Cortex of kidney (tissue), 1 donor: ENCODE results near the gene SLC25A31.

Experiments used
- DNase-seq: peaks from one replicate; lab custom pipeline; 2025; lab: John Stamatoyannopoulos, UW

The SLC25A31 gene

DNA sequence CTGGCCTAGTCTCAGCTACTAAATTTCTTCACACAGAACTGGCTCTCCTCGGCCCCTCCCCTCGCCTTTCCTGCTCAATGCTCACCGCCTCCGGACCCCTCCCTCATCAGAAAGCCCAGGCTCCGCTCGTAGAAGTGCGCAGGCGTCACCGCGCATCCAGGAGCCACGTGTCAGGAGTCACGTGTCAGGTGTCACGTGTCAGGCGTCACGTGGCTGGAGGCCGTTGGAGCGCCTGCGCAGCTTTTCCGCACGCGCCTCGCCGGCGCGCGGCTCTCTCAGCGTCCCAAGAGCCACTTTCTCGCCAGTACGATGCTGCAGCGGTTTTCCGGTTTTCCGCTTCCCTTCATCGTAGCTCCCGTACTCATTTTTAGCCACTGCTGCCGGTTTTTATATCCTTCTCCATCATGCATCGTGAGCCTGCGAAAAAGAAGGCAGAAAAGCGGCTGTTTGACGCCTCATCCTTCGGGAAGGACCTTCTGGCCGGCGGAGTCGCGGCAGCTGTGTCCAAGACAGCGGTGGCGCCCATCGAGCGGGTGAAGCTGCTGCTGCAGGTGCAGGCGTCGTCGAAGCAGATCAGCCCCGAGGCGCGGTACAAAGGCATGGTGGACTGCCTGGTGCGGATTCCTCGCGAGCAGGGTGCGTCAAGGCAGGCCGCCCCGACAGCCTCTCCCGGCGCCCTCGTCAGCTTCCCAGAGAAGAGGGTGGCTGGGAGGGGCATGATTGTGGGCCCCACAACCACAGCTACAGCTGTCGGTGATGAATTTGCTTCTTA lies at the start of gene SLC25A31:
SLC25A31 (plus strand) TSS at position 259 of the 772 bp plus-strand sequence; CDS start at position 405, 146 bp downstream.
- no peak for DNase-seq

DNA sequence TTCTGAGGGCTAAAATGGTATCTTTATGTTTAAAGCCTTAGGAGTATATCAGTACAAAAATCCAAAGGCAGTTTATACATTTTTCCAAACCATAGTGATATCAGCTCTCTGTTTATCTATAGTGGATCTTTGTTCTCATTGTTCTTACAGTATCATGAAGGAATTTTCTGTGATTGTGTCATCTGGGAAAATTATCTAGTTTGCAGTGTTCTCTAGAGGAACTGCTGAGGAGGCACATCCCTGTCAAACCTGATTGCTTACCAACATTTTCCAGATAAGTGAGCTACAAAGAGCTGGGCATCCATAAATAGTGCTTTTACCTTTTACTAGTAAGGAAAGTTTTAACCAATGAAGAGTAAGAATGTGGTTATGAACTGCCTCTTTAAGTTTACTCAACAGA lies 44.9 kb upstream of the SLC25A31 start:
- DNase-seq: no peak

DNA sequence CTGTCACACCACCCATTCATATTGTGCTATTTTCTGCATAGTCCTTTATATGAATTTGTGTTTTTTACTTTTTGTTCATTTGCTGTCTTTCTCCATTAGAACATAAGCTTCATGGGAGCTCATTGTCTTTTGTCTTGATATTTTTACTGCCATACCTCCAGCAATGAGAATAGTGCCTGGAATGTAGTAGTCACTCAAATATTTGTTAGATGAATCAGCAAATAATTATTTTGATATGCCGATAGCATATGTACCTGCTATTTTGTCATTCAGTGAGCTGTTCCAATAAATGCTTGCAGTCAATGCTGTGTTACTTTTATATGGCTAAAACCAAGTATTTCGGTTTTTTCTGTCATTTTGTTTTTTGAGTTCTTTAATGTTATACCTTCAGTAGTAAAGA lies 43.5 kb upstream of the SLC25A31 start:
- DNase-seq: no peak

DNA sequence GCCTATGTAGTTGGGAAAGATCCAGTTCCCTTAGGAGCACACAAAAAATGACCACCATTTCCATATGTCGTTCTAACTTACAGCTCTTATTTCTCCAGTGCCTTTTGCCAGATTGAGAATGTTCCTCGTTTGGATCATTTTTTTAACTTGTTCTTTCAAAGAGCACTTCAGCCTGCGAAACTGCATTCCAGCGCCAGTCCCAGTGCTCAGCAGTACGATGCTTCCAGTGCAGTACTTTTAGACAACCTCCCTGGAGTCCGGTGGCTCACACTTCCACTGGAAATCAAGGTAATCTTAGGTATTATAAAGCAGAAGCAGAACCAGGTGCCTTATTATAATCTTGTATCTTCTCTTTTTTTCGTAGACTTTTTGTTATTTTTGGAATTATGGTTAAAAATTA lies 42.6 kb upstream of the SLC25A31 start:
- no peak for DNase-seq

DNA sequence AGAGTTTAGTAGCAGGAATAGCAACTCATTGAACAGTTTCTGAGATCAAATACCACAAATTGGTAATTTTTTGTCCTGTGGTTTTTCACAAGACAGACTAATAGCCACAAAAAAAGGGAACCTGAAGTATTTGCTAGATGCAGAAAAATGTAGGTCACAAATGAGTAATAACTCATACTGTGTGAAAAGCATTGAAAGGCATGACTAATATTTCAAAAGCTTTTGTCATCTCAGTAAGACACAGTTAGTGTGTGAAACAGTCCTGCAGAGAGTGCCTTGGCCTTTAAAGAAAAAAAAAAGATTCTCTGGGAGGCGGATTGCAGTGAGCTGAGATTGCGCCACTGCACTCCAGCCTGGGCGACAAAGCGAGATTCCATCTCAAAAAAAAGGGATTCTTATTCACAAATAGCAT lies 31.4 kb upstream of the SLC25A31 start:
- DNase-seq: no peak

DNA sequence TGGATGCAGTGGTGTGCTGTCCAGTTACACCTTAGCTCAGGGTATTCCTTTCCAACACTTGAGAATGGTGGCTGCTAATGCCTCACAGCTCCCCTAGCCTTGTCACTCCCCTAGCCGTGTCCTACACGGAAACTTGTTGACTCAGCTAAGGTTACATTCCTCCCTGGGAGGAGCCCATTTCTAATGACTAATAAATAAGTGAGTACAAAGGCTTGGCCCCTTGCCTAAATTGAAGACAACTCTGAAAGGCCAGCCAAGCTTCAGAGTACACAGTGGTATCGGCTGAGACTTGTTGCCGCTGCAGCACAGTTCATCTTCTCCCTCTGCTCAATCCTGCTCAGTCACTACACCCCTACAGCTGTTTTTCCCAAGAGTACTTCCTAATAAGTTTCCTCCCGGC lies 21.2 kb upstream of the SLC25A31 start:
- no peak for DNase-seq

DNA sequence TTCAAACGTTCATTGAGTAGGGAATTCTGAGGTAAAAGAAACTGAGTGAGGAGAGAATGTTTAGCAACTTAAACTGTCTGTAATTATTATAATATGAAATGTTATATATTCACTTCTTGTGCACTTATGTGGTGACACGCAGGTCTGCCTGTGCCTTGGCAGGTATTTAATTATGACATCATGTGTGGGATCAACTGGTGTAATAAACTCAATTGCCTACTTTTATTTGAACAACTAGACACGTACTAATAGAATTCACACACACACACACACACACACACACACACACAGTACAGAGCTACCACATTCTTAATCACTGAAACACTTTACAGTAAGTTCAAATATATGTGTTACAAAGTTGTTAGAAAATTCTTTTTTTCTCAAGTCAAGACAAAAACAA lies 20.7 kb upstream of the SLC25A31 start:
- no peak for DNase-seq

DNA sequence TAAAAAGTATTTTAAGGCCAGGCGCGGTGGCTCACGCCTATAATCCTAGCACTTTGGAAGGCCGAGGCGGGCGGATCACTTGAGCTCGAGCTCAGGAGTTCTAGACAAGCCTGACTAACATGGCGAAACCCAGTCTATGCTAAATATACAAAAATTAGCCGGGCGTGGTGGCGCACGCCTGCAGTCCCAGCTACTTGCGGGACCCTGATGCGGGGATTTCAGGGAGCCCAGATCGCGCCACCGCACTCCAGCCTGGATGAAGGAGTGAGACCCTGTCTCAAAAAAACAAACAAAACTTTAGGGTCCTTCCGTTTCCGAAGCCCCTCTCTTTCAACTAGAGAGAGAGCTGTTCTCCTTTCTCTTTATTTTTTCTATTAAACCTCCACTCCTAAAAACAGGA lies 1.2 kb downstream of the SLC25A31 start:
- DNase-seq: no peak

DNA sequence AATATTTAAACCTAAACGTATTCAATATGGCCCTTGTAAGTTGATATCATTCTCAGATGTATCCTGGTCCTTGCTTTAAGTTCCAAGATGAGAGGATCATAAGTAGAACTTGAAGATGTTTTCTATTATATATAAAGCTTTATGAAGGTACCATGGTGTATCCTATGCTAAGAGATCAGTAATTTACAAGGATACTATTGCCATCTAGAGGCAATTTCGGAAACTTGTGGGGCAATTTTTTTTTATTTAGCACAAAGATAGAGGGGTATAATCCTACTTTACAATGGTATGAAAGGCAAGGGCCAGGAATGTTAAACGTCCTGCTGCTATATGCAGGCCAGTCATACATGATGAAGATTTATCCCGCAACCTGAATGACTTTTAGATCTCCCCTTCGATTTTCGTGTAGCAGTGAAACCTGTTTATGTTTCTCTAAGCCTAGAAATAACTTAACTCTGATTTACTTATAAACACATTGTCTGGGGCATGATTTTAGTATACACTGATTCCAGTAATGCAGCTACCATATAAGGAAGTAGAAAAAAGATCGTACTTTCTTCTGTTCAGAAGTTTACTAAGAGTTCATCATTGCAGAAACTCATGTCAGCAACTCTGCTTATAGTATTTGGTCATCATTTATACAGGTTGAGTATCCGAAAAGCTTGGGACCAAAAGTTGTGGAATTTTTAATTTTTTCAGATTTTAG lies 2.6 kb downstream of the SLC25A31 start:
- DNase-seq: no peak

DNA sequence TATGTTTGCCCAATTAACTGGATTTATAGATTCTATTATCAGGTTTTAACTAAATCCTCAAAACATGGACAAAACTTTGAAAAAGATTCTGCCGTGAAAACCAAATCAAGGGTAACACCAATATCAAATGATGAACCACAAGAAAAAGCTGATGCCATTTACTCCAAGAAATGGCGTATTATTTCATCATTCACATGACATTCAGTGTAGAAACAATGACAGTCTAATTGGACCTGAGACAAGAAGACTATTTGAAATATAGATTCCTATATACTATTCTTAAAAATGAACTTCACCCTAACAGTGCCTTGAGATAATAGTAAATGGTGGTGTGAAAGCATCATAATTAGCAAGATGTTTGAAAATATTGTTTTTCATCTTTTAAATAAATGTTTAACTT lies 4.8 kb downstream of the SLC25A31 start:
- no peak for DNase-seq

DNA sequence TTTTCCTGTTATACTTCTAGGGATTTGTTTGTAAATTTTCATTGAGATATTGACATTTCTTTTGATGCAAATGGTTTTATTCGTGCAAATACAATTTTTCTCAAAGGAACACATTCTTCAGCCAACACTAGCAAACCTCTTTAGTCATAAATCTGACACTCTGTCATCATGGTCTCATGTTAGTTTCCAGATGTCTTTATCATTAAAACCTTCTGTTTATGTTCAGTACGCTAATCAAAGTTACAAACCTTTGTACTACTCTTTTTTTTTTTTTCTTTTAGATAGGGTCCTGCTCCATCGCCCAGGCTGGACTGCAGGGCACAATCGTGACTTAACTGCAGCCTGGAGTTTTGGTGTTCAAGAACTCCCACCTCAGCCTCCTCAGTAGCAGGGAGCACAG lies 7.1 kb downstream of the SLC25A31 start:
- DNase-seq: no peak

DNA sequence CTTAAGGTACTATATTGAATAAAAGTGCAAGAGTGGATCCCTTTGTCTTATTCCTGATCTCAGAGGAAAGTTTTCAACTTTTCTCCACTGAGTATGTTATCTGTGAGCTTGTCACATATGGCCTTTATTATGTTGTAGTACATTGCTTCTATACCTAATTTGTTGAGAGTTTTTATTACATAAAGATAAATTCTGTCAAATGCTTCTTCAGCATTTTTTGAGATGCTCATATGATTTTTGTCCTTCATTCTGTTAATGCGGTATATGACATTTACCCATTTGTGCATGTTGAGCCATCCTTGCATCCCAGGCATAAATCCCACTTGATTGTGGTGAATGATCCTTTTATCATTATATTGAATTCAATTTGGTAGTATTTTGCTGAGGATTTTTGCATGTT lies 11.0 kb downstream of the SLC25A31 start:
- DNase-seq: no peak

DNA sequence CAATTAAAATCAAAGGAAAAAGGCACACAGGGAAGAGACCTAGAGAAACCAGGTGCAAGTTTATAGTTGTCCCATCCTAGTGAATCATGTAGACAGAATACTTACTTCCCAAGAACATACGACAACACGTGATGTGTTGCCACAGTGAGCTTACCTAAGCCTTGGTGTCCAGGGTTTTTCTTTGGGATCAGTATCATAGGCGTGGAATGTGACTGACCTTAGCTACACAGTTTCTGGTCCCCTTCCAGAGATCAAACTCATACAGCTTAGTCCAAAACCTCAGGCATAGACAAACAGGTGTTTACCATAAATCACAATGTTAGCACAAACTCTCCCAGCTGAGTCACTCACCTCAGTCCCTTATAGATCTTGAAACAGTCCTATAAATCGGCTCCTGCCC lies 17.7 kb downstream of the SLC25A31 start:
- no peak for DNase-seq

DNA sequence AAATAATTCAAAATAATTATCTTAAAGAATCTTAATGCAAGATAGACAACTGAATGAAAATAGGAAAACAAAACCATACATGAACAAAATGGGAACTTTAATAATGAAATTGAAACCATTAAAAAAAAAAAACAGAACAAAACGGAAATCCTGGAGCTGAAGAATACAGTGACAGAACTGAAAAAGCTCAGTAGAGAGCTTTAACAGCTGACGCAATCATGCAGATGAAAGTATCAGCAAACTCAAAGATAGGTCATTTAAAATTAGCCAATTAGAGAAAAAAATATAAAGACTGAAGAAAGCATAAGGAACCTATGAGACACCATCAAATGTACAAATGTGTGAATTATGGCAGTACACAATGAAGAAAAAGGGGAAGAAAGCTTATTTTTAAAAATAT lies 18.8 kb downstream of the SLC25A31 start:
- no peak for DNase-seq

DNA sequence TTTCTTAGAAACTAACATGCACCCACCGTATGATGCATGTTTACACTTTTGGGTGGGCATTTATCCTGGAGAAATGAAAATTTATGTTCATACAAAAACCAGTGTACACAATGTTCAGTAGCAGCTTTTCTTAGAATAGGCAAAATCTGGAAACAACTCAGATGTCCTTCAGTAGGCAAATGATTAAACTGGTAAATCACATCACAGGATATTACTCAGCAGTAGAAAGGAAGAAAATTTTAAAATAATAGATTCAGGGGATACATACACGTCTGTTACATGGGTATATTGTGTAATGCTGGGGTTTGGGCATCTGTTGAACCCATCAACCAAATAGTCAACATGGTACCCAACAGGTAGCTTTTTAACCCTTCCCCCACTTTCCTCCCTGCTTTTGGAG lies 26.7 kb downstream of the SLC25A31 start:
- no peak for DNase-seq

DNA sequence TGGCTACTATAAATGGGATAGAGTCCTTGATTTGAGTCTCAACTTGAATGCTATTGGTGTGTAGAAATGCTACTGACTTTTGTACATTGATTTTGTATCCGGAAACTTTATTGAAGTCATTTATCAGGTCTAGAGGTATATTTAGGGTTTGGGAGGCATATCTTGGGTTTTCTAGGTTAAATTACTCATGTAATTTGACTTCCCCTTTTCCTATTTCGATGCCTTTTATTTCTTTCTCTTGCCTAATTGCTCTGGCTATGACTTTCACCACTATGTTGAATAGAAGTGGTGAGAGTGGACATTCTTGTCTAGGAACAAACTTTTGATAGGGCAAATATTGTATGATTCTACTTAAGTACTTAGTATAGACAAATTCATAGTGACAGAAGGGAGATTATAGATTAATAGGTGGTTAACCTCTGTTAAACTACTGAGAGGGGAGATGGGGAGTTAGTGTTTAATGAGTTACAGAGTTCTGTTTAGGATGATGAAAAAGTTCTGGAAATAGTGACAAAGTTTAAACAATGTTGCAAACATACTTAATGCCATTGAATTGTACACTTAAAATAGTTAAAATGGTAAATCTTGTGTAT lies 29.1 kb downstream of the SLC25A31 start:
- DNase-seq: no peak

DNA sequence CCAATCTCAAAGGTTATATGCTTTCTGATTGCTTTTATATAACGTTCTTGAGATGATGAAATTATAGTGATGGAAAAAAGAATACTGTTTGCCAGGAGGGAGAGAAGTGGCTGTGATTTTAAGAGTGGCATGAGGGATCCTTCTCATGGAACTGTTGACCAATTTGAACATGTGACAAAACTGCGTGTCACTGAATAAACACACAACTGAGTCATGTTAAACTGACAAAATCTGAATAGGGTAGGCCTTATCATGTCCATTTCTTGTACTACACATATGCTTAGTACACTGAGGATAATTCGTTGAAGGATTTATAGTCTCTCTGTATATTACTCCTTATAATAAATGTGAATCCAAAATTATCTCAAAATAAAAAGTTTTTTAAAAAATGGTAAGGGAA lies 29.7 kb downstream of the SLC25A31 start:
- DNase-seq: no peak

DNA sequence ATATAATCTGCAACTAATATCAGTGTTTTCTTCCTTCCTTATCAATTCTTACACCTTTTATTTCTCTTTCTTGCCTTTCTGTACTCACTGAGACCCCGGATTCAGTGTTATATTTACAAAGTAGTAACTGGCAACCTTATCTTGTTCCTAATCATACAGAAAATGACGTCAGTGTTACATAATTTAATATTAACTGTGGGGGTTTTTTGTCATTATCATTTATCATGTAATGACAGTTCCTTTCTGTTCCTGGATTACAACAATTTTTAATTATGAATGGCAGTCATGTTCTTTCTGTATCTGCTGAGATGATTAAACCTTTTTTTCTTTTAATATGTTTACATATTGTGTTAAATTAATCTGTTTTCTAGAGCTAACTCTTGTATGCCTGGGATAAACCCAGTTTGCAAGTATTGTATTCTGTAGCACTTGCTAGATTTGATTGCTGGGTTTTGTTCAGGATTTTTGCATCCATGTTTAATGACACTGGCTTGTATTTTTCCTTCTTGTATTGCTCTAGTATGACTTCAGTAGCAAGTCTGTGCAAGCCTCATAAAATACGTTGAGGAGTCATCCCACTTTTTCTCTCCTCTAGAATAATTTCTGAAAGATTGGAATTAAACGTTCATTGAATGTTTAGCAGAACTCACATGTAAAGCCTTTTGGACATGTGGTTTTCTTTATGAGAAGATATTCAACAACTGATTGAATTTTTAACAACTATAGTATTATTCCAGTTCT lies 41.5 kb downstream of the SLC25A31 start:
- DNase-seq: no peak

DNA sequence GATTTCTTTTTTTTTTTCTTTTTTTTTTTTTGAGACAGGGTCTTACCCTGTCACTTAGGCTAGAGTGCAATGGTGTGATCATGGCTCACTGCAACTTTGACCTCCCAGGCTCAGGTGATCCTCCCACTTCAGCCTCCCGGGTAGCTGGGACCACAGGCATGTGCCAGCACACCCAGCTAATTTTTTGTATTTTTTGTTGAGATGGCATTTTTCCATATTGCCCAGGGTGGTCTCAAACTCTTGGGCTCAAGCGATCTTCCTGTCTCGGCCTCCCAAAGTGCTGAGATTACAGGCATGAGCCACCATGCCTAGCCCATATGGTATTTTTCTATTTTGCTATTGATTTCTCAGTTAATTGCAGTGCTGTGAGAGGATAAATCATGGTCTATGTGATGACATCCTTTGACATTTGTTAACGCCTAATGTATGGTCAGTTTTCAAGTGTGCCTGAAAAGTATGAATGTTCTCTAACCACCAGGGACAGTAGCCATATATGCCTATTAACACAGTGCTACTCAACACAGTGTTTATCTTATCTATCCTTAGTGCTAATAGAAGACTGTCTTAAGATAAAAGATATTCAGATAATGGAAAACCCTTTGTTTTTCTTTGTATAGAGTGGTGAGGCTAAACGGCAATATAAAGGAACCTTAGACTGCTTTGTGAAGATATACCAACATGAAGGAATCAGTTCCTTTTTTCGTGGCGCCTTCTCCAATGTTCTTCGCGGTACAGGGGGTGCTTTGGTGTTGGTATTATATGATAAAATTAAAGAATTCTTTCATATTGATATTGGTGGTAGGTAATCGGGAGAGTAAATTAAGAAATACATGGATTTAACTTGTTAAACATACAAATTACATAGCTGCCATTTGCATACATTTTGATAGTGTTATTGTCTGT lies 42.8 kb downstream of the SLC25A31 start:
- no peak for DNase-seq

DNA sequence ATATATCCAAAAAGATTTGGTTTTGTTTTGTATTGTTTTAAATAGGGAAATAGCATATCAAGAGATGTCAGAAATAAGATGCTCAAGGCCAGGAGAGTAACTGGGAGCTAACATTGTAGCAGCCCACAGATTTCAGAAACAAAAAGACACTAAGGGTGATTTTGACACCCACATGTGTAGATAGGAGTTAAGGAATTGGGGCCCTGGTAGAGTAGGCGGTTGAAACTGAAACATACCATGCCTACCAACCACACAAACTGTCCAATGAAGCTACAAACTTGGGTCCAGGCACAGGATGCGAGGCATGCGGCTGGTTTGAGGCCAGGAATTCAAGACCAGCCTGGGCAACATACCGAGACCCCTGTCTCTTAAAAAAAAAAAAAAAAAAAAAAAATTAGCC lies 45.6 kb downstream of the SLC25A31 start:
- DNase-seq: no peak

DNA sequence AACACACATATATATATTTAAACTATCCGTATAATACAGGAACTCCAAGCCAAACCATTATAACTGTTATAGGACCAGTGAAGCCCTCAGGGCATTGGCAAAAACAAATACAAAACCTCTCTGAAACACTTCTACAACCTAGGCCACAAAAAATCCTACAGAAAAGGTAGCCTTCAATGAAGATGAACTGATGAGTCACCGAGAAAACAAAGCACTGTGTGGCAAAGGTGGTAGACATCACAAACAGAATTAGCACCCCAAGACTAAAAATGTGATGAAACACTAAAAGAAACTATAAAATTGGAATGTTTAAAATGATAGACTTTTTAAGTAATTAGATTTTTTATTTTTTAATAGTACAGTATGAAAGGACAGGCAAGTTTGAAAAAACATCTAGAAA lies 46.4 kb downstream of the SLC25A31 start:
- no peak for DNase-seq

DNA sequence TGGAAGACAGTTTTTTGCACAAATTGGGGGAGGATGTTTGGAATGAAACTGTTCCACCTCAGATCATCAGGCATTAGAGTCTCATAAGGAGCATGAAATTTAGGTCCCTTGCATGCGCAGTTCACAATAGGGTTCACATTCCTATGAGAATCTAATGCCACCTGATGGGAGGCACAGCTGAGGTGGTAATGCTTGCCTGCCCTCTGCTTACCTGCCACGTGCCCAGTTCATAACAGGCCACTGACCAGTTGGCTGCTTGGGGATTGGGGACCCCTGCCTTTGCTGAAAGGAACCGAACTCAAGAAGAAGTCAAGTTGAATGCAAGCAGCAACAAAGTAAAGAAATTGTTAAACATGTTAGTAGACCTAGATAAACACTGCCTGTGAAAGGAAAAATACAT lies 47.3 kb downstream of the SLC25A31 start:
- no peak for DNase-seq
